Smooth muscle cell of the coronary artery (primary cell): Measurements from ENCODE around the gene ART4. TPM values are rescaled to one million over a fixed set of nuclear protein-coding genes. Genes with fewer than 3 reads are reported as not detected.

Source experiments
- total RNA-seq: library from RNA; depleted of rRNA; stranded (reverse); fragments of >200 nt; gene quantifications from 2 replicates; pipeline ENCODE4 v1.2.3, GENCODE V29; 2014; ENCODE audit warnings: low replicate concordance

The ART4 gene, protein sequence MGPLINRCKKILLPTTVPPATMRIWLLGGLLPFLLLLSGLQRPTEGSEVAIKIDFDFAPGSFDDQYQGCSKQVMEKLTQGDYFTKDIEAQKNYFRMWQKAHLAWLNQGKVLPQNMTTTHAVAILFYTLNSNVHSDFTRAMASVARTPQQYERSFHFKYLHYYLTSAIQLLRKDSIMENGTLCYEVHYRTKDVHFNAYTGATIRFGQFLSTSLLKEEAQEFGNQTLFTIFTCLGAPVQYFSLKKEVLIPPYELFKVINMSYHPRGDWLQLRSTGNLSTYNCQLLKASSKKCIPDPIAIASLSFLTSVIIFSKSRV
- total RNA-seq: 0.82 and 33.4 TPM in 2 replicates

GRCh38 chr12:14843425-14843887, at the start of gene ART4:
TSS of gene ART4 (minus strand) at chr12:14843526. CDS start at chr12:14843113, 413 bp downstream.

GRCh38 chr12:14885718-14886221, 42.4 kb upstream of the ART4 start, which contains the start of gene MGP:
TSS of gene MGP (minus strand) at chr12:14885854. CDS start at chr12:14885791, 63 bp downstream.

DNA sequence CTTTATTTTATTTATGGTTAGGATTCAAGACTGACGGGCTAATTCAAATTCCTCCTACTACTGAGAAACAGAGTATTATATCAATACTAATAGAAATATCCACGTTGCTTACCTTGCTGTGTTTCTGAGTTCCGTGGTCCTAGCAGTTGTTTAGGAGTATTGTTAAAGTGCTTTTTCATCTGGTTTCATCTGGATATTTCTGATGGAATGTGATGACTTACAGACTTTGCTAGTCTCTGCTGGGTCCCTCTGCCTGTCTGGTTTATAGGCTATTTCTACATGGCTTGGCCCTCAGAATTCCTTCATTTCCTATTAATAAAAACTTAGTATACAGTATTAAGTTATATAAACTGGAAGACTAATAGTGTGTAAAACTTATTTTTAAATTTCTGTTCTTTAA, 29.3 kb downstream of the ART4 start, which contains the start of gene SMCO3:
Gene SMCO3, minus strand, starts transcription at position 169 of the 400 bp plus-strand sequence. CDS start 7,502 bp downstream, outside the sequence.

DNA sequence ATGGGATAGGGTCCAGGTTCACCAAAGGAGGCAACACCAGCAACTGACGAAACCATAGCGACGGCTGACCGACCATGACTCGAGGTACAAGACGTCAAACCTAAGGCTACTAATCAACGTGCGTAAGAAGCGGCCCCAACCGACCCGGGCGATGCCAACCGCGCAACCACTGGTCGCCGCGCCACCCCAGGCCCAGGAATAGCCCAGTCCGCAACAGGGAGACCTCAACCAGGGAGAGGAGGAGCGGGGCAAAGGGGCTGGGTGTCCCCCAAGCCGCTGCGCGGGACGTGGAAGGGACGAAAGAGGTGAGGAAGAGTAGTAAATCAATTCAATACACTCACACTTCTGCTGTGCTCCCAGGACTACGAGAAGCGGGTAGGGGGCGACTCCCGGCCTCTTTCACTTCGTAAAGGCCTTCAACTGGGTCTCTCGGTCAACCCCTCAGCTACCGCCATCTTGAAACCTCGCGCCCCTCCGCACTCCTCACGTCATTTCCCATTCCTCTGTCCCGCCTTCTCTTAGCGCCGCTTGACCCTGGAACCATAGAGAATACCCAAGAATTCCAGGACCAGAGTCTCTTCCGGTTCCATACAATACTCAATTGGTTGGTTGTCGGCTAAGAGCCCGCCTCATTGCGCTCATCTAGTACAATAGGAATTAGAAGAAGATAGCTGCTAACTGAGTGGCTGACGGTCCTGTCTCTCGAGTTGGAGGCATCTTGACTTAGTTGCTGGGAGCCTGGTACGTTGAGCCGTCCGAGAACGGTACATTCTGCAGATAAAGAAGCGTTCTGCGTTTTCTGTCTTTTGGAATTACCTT, 40.1 kb downstream of the ART4 start, which contains the start of the genes C12orf60 and WBP11:
Gene C12orf60, plus strand, starts transcription at position 660 of the 819 bp plus-strand sequence. CDS start 19,266 bp downstream, outside the sequence.
Gene WBP11, minus strand, starts transcription at position 468 of the 819 bp plus-strand sequence. CDS start 2,095 bp downstream, outside the sequence.

Other genes with a start within 250 kb of the ART4 start
- gene GUCY2C, start 146.9 kb downstream of the ART4 start, total RNA-seq: not detected in 2 replicates
- gene WBP11, start 40.0 kb downstream of the ART4 start, total RNA-seq: 5.6 and 14.1 TPM in 2 replicates
- gene C12orf60, start 39.9 kb downstream of the ART4 start, total RNA-seq: 0.23 and 1.3 TPM in 2 replicates
- gene SMCO3, start 29.3 kb downstream of the ART4 start, total RNA-seq: 0.23 and 1.1 TPM in 2 replicates
- 26.6 and 1,179 TPM in 2 replicates for gene MGP, start 42.3 kb upstream of the ART4 start, total RNA-seq
- 0.23 TPM in 1 of 2 replicates, not detected in the other for gene ERP27, start 95.0 kb upstream of the ART4 start, total RNA-seq
- gene ARHGDIB, start 118.1 kb upstream of the ART4 start, total RNA-seq: 3.9 and 78.3 TPM in 2 replicates
- gene PDE6H, start 129.5 kb upstream of the ART4 start, total RNA-seq: not detected in 2 replicates